Adipose tissue (tissue), 3 donors: ENCODE data around the gene BSDC1. TPM values are rescaled to one million over a fixed set of nuclear protein-coding genes. Genes with fewer than 3 reads are reported as not detected.

ENCODE experiments used
- H3K27ac ChIP-seq: one replicate; pipeline ENCODE4 v1.5.1; 2013; ENCODE audit warnings: low read depth, low read length
- WGBS, 3 donors: extraction: QIAGEN DNeasy Blood & Tissue Kit; methylation state at CpG; one replicate each; pipeline ENCODE4 v1.1.7; 2013; 5-methylcytosine and 5-hydroxymethylcytosine counted together
- polyA plus RNA-seq, 3 donors: library from polyadenylated mRNA; stranded (reverse); fragments of 200-250 nt; gene quantifications; one replicate each; pipeline ENCODE4 v1.2.3, GENCODE V29; 2013
- donor health status: healthy with polysubstance abuse.
- donor health status: Bipolar disorder and iron deficiency.
- donor health status: healthy.

BSDC1 gene
- polyA plus RNA-seq, 3 donors: 38.7 to 43.1 (median 43.0) TPM

GRCh38 chr1:32330558-32331151, 63.6 kb downstream of the BSDC1 start:
- WGBS, 3 donors: 88 to 93% (median 90%) methylated on average over 12 of the region's 12 CpGs

DNA sequence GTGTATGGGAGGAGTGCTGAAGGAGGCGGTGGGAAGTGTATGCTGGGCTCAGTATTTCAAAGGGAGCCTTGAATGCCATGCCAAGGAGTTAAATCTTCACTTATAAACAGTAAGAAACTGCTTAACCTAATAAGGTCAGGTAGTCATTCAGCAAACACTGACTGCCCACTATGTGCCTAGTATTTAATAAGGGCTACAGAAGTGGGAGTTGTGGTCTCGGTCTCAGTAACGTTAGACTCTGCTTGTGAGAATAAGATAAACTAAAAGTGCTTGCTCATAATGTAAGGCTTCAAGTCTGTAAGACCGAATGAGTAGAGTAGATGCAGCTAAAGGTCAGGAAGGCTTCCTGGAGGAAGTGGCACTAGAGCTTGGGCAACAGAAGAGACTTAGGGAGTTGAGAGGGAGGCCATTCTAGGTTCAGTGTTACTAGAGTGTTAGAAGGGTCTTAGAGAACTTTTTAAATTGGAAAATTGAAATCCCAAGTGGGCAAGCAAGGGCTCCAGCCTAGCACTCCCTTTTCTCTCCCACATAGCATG, 64.2 kb downstream of the BSDC1 start:
- no peak overlapping the region for H3K27ac ChIP-seq
- WGBS, 3 donors: 91 to 93% (median 91%) methylated on average over 4 of the region's 4 CpGs

More at GRCh38 chr1:32330558-32331151, 63.6 kb downstream of the BSDC1 start:
- H3K27ac ChIP-seq: no peak overlapping the region

GRCh38 chr1:32327204-32327603, 67.0 kb downstream of the BSDC1 start:
- no peak overlapping the region for H3K27ac ChIP-seq
- WGBS, 3 donors: 94 to 96% (median 96%) methylated on average over 10 to 11 of the region's 11 CpGs

- no peak overlapping the region for H3K27ac ChIP-seq
- 12 to 51% (median 40%) methylated on average over 5 of the region's 5 CpGs for WGBS, 3 donors
Observed at GRCh38 chr1:32321712-32322291, 72.4 kb downstream of the BSDC1 start.

DNA sequence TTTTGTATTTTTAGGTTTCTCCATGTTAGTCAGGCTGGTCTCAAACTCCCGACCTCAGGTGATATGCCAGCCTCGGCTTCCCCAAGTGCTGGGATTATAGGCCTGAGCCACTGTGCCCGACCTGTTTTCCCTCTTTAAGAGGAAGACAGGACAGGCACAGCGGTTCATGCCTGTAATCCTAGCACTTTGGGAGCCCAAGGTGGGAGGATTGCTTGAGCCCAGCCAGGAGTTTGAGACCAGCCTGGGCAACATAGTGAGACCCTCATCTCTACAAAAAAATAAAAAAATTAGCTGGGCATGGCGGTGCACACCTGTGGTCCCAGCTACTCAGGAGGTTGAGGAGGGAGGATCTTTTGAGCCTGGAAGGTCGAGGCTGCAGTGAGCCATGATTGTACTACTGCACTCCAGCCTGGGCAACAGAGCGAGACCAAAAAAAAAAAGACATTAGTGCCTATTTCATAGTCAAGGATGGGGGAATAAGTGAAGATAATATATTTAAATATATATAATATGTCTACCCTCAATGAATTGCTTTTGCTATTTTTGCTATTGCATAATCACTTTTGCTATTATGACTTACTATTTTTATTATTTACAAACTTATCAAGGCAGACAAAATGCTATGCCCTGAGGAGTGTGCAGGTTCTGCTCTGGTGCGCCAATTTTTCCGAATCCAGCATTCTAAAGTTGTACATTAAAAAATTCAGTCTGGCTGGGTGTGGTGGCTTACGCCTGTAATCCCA, 75.9 kb downstream of the BSDC1 start:
- 95 to 96% (median 95%) methylated on average over 10 of the region's 10 CpGs for WGBS, 3 donors
- H3K27ac ChIP-seq: no peak overlapping the region

GRCh38 chr1:32316903-32317277, 77.4 kb downstream of the BSDC1 start:
- WGBS, 3 donors: 71 to 83% (median 73%) methylated on average over 3 of the region's 3 CpGs
- H3K27ac ChIP-seq: no peak overlapping the region

Other genes starting within 250 kb of the BSDC1 start
- 10 to 100 TPM; 13.2 to 26.7 (median 21.7) TPM for gene TXLNA, start 214.8 kb downstream of the BSDC1 start, polyA plus RNA-seq
- gene CCDC28B, start 193.8 kb downstream of the BSDC1 start, polyA plus RNA-seq: 10 to 100 TPM in 1 of 3 donors, 1 to 10 TPM in 2; 3.5 to 15.9 (median 4.1) TPM
- 1 to 10 TPM in 1 of 3 donors, under 1 TPM in 2; 0.56 to 1.5 (median 0.79) TPM for gene IQCC, start 188.8 kb downstream of the BSDC1 start, polyA plus RNA-seq
- gene DCDC2B, start 185.4 kb downstream of the BSDC1 start, polyA plus RNA-seq: not detected
- 10 to 100 TPM in 2 of 3 donors, 1 to 10 TPM in 1; 6.9 to 14.7 (median 10.7) TPM for gene TMEM234, start 172.1 kb downstream of the BSDC1 start, polyA plus RNA-seq
- gene EIF3I, start 172.0 kb downstream of the BSDC1 start, polyA plus RNA-seq: 100 to 1,000 TPM; 123 to 219 (median 202) TPM
- gene FAM167B, start 147.2 kb downstream of the BSDC1 start, polyA plus RNA-seq: 10 to 100 TPM in 2 of 3 donors, 1 to 10 TPM in 1; 3.1 to 23.5 (median 12.3) TPM
- 1 to 10 TPM; 1.0 to 3.3 (median 1.8) TPM for gene LCK, start 143.2 kb downstream of the BSDC1 start, polyA plus RNA-seq
- 10 to 100 TPM; 35.3 to 43.9 (median 42.1) TPM for gene HDAC1, start 102.4 kb downstream of the BSDC1 start, polyA plus RNA-seq
- 100 to 1,000 TPM in 1 of 3 donors, 10 to 100 TPM in 2; 14.5 to 197 (median 49.5) TPM for gene MARCKSL1, start 58.2 kb downstream of the BSDC1 start, polyA plus RNA-seq
- gene FAM229A, start 32.0 kb downstream of the BSDC1 start, polyA plus RNA-seq: 1 to 10 TPM; 4.3 to 5.2 (median 4.8) TPM
- under 1 TPM; 0.22 to 0.66 (median 0.34) TPM for gene TSSK3, start 31.9 kb downstream of the BSDC1 start, polyA plus RNA-seq
- gene ZBTB8B, start 70.6 kb upstream of the BSDC1 start, polyA plus RNA-seq: under 1 TPM in 2 of 3 donors, not detected in 1; under 0.01 to 0.01 TPM
- 1 to 10 TPM; 1.9 to 2.2 (median 2.1) TPM for gene ZBTB8A, start 145.0 kb upstream of the BSDC1 start, polyA plus RNA-seq